ENCODE measurements around the gene MIB2.
A peak's percentile ranks its signal among the peaks of the same experiment; 100 is the strongest.
"Not testable (repeated sequence)": the region's sequence is repeated elsewhere in the genome, so short reads cannot be mapped to it uniquely, and the experiment has no call there.

Gene MIB2

GRCh38 chr1:1628754-1629429, 13.6 kb downstream of the MIB2 start:
- DNase-seq: peak; percentile 70

- peak; percentile 66 for DNase-seq
Observed at GRCh38 chr1:1629430-1630190, 14.3 kb downstream of the MIB2 start.

- peak; percentile 92 for DNase-seq
Observed at GRCh38 chr1:1630191-1630964, 15.1 kb downstream of the MIB2 start.

- DNase-seq: no peak
Observed at GRCh38 chr1:1630965-1631781, 15.9 kb downstream of the MIB2 start.

GRCh38 chr1:1631782-1632420, 16.6 kb downstream of the MIB2 start, which contains the start of gene MMP23B:
MMP23B (plus strand) TSS chr1:1632173; CDS start chr1:1632219, 46 bp downstream.
- no peak for DNase-seq

- DNase-seq: not testable (repeated sequence)
Observed at GRCh38 chr1:1633409-1633808, 18.1 kb downstream of the MIB2 start.

GRCh38 chr1:1634613-1635012, 19.3 kb downstream of the MIB2 start:
- not testable (repeated sequence) for DNase-seq

GRCh38 chr1:1636621-1637478, 21.6 kb downstream of the MIB2 start:
- not testable (repeated sequence) for DNase-seq

- DNase-seq: not testable (repeated sequence)
Observed at GRCh38 chr1:1637479-1637875, 22.2 kb downstream of the MIB2 start.

GRCh38 chr1:1638528-1638927, 23.2 kb downstream of the MIB2 start:
- DNase-seq: not testable (repeated sequence)

- not testable (repeated sequence) for DNase-seq
Observed at GRCh38 chr1:1639368-1639767, 24.1 kb downstream of the MIB2 start.

GRCh38 chr1:1640081-1640480, 24.8 kb downstream of the MIB2 start:
- DNase-seq: not testable (repeated sequence)

GRCh38 chr1:1640711-1641461, 25.6 kb downstream of the MIB2 start:
- not testable (repeated sequence) for DNase-seq

GRCh38 chr1:1646326-1646725, 31.0 kb downstream of the MIB2 start:
- not testable (repeated sequence) for DNase-seq

- not testable (repeated sequence) for DNase-seq
Observed at GRCh38 chr1:1647567-1648241, 32.4 kb downstream of the MIB2 start.

- not testable (repeated sequence) for DNase-seq
Observed at GRCh38 chr1:1648265-1648664, 33.0 kb downstream of the MIB2 start.

- DNase-seq: peak; percentile 99
Observed at GRCh38 chr1:1658583-1659549, 43.6 kb downstream of the MIB2 start, which contains the start of gene CDK11B. CDK11B (minus strand) TSS chr1:1659004; CDS start chr1:1657485, 1,519 bp downstream.

- DNase-seq: not testable (repeated sequence)
Observed at GRCh38 chr1:1662392-1662791, 47.1 kb downstream of the MIB2 start.
